Upper lobe of right lung (tissue), 1 donor: Measurements from ENCODE around the gene SLC6A13. TPM values are rescaled to one million over a fixed set of nuclear protein-coding genes. Genes with fewer than 3 reads are reported as not detected.
"Not testable (repeated sequence)": the region's sequence is repeated elsewhere in the genome, so short reads cannot be mapped to it uniquely, and the experiment has no call there.

Experiments used
- ATAC-seq: fragments of 200-7000 bp; cut with Tn5 transposase; one replicate; pipeline ENCODE4 v1.9.1; 2020; ENCODE audit warnings: mild to moderate bottlenecking, moderate library complexity
- DNase-seq: peaks from one replicate; pipeline ENCODE4 v3.0.0-alpha.2; 2020
- H3K27ac ChIP-seq: fragments of 200-600 bp; one replicate; pipeline ENCODE4 v1.8.0; 2022
- H3K27me3 ChIP-seq: fragments of 200-600 bp; one replicate; pipeline ENCODE4 v1.8.0; 2022; ENCODE audit warnings: mild to moderate bottlenecking
- H3K36me3 ChIP-seq: fragments of 200-600 bp; one replicate; pipeline ENCODE4 v1.8.0; 2022
- H3K4me1 ChIP-seq: fragments of 200-600 bp; one replicate; pipeline ENCODE4 v1.8.0; 2022
- H3K4me3 ChIP-seq: fragments of 200-600 bp; one replicate; pipeline ENCODE4 v1.8.0; 2022; ENCODE audit warnings: mild to moderate bottlenecking
- H3K9me3 ChIP-seq: fragments of 200-600 bp; one replicate; pipeline ENCODE4 v1.8.0; 2022
- intact Hi-C: fragments of 100-400 bp; cut with DNase I; formaldehyde crosslinking; loops from one replicate; pipeline ENCODE4 v1.11.0; 2022
- total RNA-seq: library from RNA; stranded (reverse); fragmentation: NEBNext Ultra II Directional; extraction: Animal tissue kit (Norgen Biotek cat#: 25700); gene quantifications from one replicate; pipeline ENCODE4 v1.2.1, GENCODE V29; 2021
- TF ChIP-seq, protein P1 (sequence below): fragments of 200-600 bp; IDR thresholded peaks from one replicate; pipeline ENCODE4 v1.8.0; 2022; ENCODE audit warnings: antibody characterized with exemption
- donor health status: DM: no; HTN: yes; CAD: no; lungs with severe emphysema.

Gene SLC6A13
- total RNA-seq, 1 donor from 2014 or later, result 3.9 TPM

DNA sequence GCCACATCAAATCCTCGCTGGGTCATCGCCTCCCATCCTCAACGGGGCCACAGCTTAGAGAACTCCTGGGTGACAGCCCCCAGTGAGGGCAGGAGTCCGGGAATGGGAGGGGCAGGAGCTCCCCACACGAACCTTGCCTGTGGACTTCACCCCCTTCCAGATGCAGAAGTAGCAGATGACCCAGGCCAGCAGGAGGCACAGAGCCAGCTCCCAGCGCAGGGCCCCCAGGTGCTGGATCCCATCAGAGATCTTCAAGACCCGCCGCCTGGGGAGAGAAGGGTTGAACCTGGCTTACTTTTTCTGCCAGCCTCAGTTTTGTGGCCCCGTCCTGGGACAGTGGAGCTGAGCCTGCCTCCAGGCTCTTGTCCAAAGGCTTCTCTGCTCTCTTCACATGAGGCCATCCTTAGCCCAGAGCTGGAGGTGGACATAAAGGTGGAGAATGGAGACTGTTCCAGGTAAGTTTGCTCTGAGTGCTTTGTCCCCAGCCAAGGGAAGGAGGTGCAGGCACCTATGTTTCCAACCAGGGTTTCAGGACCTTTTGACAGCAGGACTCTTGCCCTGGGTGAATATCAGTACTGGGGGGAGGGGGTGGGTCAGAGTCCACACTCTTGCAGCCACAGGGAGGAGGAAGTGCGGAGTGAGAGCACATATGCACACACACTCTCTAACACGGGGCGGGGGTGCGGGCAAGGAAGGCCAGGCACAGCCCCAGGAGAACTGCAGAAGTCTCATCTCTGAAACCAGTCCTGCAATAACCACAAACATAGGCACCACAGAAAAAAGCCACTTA is 25.4 kb downstream of the SLC6A13 start:
- H3K27ac ChIP-seq, result no peak overlapping the region
- H3K4me3 ChIP-seq, result no peak overlapping the region
- H3K4me1 ChIP-seq, result no peaks in the 10 kb centered on the region
- ATAC-seq (no peak), DNase-seq (peak; percentile 48)
- intact Hi-C loops, result no loop called here
- no peaks in the 10 kb centered on the region for H3K36me3 ChIP-seq
- H3K27me3 ChIP-seq, result peaks cover 4% of the 10 kb centered on the region
- H3K9me3 ChIP-seq, result no peaks in the 10 kb centered on the region
- TF ChIP-seq, protein P1, sequence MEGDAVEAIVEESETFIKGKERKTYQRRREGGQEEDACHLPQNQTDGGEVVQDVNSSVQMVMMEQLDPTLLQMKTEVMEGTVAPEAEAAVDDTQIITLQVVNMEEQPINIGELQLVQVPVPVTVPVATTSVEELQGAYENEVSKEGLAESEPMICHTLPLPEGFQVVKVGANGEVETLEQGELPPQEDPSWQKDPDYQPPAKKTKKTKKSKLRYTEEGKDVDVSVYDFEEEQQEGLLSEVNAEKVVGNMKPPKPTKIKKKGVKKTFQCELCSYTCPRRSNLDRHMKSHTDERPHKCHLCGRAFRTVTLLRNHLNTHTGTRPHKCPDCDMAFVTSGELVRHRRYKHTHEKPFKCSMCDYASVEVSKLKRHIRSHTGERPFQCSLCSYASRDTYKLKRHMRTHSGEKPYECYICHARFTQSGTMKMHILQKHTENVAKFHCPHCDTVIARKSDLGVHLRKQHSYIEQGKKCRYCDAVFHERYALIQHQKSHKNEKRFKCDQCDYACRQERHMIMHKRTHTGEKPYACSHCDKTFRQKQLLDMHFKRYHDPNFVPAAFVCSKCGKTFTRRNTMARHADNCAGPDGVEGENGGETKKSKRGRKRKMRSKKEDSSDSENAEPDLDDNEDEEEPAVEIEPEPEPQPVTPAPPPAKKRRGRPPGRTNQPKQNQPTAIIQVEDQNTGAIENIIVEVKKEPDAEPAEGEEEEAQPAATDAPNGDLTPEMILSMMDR, result no peak

DNA sequence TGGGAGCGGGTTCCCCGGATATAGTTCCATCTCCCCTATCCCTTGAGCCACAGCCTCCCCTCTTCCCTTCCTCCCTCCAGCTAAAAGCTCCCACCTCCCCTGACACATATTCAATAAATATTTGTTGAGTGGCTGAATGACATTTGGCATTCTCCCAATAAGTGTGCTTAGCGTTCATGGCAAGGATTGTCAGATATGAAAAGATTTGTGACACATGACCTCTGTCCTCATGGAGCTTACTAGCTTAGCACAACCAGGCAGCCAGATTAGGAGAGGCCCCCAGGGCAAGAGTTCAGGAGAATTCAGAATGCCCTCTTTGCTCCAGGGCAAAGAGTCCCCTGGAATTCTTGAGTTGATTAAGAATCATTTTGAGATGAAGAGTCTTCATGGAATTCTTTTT is 26.2 kb downstream of the SLC6A13 start:
- TF ChIP-seq, protein P1, result no peak
- intact Hi-C loops, result no loop called here
- H3K27me3 ChIP-seq, result peaks cover 4% of the 10 kb centered on the region
- DNase-seq (no peak), ATAC-seq (no peak)
- H3K4me1 ChIP-seq, result no peaks in the 10 kb centered on the region
- no peaks in the 10 kb centered on the region for H3K36me3 ChIP-seq
- H3K9me3 ChIP-seq, result no peaks in the 10 kb centered on the region
- no peak overlapping the region for H3K27ac ChIP-seq
- no peak overlapping the region for H3K4me3 ChIP-seq

- H3K27ac ChIP-seq, intact Hi-C loops, ATAC-seq, H3K9me3 ChIP-seq, H3K4me1 ChIP-seq, H3K36me3 ChIP-seq, H3K27me3 ChIP-seq, H3K4me3 ChIP-seq: not testable (repeated sequence)
- DNase-seq, result peak; percentile 3
Observed at GRCh38 chr12:235967-236366, 26.7 kb downstream of the SLC6A13 start.

DNA sequence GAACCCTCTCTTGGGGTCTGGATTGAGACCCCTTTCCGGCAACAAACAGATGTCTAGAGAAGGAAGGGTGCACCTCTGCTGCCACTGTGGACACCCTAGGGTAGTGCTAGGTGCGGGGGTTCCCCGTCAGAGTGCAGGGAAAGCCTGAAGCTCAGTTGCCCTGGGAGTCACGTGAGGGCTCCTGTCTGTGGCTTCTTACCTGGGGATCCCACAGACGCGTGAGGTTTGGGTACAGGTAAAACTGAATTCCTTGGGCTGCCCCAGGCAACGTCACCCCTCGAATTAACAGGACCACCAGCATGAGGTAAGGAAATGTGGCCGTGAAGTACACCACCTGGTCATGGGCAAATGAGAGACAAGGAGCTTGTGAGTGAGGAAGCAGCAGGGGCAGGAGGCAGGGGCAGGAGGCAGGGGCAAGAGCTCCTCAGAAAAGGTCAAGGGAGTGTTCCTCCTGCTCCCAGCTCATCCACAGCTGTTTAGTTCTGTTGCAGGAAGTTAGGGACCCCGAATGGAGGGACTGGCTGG is 27.7 kb downstream of the SLC6A13 start:
- H3K27ac ChIP-seq, result no peak overlapping the region
- TF ChIP-seq, protein P1, result no peak
- peaks cover 4% of the 10 kb centered on the region for H3K27me3 ChIP-seq
- intact Hi-C loops, result no loop called here
- H3K36me3 ChIP-seq, result no peaks in the 10 kb centered on the region
- no peaks in the 10 kb centered on the region for H3K9me3 ChIP-seq
- H3K4me3 ChIP-seq, result no peak overlapping the region
- H3K4me1 ChIP-seq, result no peaks in the 10 kb centered on the region
- DNase-seq (peak; percentile 29), ATAC-seq (no peak)

DNA sequence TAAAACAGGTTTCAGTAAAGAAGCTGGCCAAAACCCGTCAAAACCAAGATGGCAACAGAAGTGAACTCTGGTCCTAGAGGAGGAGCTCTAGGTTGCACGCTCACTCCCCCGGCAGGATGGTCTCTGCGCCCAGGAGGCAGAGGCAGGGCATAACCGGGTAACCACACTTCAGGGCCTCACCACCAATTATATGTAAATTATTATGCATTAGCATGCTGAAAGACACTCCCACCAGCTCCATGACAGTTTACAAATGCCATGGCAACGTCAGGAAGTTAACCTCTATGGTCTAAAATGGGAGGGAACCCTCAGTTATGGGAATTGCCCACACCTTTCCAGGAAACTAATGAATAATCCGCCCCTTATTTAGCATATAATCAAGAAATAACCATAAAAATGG is 28.6 kb downstream of the SLC6A13 start:
- H3K27me3 ChIP-seq, result peaks cover 4% of the 10 kb centered on the region
- H3K4me3 ChIP-seq, result no peak overlapping the region
- DNase-seq (no peak), ATAC-seq (no peak)
- H3K9me3 ChIP-seq, result no peaks in the 10 kb centered on the region
- H3K27ac ChIP-seq, result no peak overlapping the region
- intact Hi-C loops, result no loop called here
- H3K4me1 ChIP-seq, result no peaks in the 10 kb centered on the region
- TF ChIP-seq, protein P1, result no peak
- no peaks in the 10 kb centered on the region for H3K36me3 ChIP-seq

- no peak overlapping the region for H3K4me3 ChIP-seq
- peaks cover 4% of the 10 kb centered on the region for H3K27me3 ChIP-seq
- DNase-seq, result peak; percentile 18
- H3K9me3 ChIP-seq, result no peaks in the 10 kb centered on the region
- ATAC-seq, result no peak
- no peaks in the 10 kb centered on the region for H3K4me1 ChIP-seq
- no peak overlapping the region for H3K27ac ChIP-seq
- H3K36me3 ChIP-seq, result no peaks in the 10 kb centered on the region
- intact Hi-C loops, result no loop called here
- TF ChIP-seq, protein P1, result no peak
Observed at GRCh38 chr12:233615-233968, 29.0 kb downstream of the SLC6A13 start.
